GM12865 (cell line): ENCODE data around the gene OR10V1.

ENCODE experiments used
- DNase-seq: peaks from one replicate; pipeline ENCODE4 v3.0.0; 2010; ENCODE audit warnings: low read depth
- H3K4me3 ChIP-seq: 2 replicates; pipeline ENCODE4 v1.5.1; 2011; ENCODE audit warnings: mild to moderate bottlenecking, low read depth, low read length, control low read depth
- TF ChIP-seq, protein P1 (sequence below): IDR thresholded peaks from 2 replicates; pipeline ENCODE4 v1.5.1; 2011; ENCODE audit warnings: low read length, control low read depth, low read depth, inconsistent platforms; ENCODE audit not compliant: insufficient read depth; ENCODE audit errors: missing control alignments

Gene OR10V1

DNA sequence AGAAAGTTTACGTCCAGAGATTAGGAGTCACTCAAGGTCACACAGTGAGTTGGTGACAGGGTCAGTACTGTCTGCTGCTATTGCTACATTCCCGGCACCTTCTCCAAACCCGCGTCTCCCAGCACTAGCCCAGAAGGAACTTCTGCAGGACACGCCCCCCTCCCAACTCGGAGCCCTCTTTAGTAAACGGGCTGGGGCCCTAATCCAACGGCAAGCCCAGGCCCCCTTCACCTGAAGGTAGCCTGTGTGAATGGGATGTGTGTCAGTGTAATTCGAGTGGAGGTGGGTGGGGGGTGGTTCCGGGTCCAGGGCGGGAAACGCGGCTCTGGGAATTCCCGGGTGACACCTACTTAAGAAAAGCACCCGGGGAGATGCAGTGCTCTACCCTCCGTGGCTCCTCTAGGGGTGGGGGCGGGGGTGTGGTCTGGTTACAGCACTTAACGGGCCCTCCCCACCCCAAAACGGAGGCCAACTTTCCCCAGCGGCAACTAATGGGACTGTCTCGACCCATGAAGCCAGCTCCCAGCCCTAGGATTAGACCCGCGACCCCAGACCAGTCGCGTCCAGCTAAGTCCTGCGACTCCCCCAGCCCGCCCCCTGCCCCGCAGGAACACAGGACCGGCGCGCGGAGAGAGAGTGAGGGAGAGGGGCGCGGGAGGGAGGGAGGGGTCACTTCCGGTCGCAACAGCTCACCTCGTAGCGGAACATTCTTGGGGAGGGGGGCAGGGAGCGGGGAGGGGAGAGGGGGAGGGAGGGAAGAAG is 45.3 kb downstream of the OR10V1 start:
- H3K4me3 ChIP-seq, result peak overlapping the region; percentile 93
- TF ChIP-seq, protein P1, sequence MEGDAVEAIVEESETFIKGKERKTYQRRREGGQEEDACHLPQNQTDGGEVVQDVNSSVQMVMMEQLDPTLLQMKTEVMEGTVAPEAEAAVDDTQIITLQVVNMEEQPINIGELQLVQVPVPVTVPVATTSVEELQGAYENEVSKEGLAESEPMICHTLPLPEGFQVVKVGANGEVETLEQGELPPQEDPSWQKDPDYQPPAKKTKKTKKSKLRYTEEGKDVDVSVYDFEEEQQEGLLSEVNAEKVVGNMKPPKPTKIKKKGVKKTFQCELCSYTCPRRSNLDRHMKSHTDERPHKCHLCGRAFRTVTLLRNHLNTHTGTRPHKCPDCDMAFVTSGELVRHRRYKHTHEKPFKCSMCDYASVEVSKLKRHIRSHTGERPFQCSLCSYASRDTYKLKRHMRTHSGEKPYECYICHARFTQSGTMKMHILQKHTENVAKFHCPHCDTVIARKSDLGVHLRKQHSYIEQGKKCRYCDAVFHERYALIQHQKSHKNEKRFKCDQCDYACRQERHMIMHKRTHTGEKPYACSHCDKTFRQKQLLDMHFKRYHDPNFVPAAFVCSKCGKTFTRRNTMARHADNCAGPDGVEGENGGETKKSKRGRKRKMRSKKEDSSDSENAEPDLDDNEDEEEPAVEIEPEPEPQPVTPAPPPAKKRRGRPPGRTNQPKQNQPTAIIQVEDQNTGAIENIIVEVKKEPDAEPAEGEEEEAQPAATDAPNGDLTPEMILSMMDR, result no peak
- DNase-seq, result peak; percentile 77

DNA sequence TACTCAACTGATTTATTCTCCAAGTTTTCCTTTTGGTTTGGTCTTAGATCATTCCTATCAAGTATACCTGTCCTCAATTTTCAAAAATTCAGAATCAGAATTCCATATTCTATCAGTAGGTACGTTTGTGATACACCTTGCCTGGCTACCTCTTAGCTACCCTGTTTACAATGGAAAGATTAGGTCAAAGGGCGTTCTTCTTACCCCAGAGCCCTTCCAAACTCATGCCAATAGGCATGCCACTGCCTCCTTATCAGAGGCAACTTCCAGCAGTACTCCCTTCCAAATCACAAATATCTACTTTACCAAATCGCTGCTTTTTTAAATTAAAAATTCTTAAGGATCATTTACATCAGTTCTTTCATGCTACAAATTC is 45.8 kb downstream of the OR10V1 start:
- TF ChIP-seq, protein P1, result no peak
- no peak for DNase-seq
- peak overlapping the region; percentile 93 for H3K4me3 ChIP-seq

DNA sequence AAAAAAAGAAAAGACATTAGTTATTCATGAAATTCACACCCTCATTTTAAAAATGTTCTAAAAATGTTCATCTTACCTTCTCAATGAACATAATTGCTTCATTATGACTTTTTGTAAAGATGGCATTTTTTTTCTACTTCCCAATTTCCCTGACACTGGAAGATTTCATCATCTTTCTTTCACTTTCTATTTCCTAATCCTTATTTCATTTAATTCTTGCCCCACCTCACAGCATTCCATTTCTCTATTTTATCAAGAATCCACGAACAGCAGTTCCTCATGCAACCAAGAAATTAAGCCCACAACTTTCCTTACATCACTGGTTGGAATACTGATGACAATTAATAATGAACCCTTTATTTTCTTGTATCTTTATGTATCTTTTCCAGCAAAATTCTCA is 46.7 kb downstream of the OR10V1 start:
- TF ChIP-seq, protein P1, result no peak
- DNase-seq, result no peak
- H3K4me3 ChIP-seq, result no peak overlapping the region; the same call in 1 of the 2 replicates
